NCI-H748 (cell line): ENCODE data around the gene PCDHGB4.
A peak's percentile ranks its signal among the peaks of the same experiment; 100 is the strongest.
"Not testable (repeated sequence)": the region's sequence is repeated elsewhere in the genome, so short reads cannot be mapped to it uniquely, and the experiment has no call there.

ENCODE experiments used
- DNase-seq: peaks from one replicate; lab custom pipeline; 2025; ENCODE audit not compliant: unreplicated experiment; lab: John Stamatoyannopoulos, UW

PCDHGB4 gene

GRCh38 chr5:141397756-141398551 lies 10.5 kb downstream of the PCDHGB4 start, which contains the start of gene PCDHGB5:
TSS of gene PCDHGB5 (plus strand) at chr5:141397947. CDS start at chr5:141398128, 181 bp downstream.
- DNase-seq: peak; percentile 79

GRCh38 chr5:141398608-141399007 lies 11.1 kb downstream of the PCDHGB4 start:
- DNase-seq: no peak

- no peak for DNase-seq
These were observed 12.2 kb downstream of the PCDHGB4 start for GRCh38 chr5:141399555-141400258.

GRCh38 chr5:141402553-141403243 lies 15.2 kb downstream of the PCDHGB4 start, which contains the start of gene PCDHGA9:
TSS of gene PCDHGA9 (plus strand) at chr5:141402778. CDS start at chr5:141402953, 175 bp downstream.
- no peak for DNase-seq

GRCh38 chr5:141403387-141403786 lies 15.9 kb downstream of the PCDHGB4 start:
- no peak for DNase-seq

GRCh38 chr5:141407790-141408505 lies 20.4 kb downstream of the PCDHGB4 start, which contains the start of gene PCDHGB6:
TSS of gene PCDHGB6 (plus strand) at chr5:141408021. CDS start at chr5:141408203, 182 bp downstream.
- not testable (repeated sequence) for DNase-seq

GRCh38 chr5:141409598-141410306 lies 22.3 kb downstream of the PCDHGB4 start:
- DNase-seq: no peak

DNA sequence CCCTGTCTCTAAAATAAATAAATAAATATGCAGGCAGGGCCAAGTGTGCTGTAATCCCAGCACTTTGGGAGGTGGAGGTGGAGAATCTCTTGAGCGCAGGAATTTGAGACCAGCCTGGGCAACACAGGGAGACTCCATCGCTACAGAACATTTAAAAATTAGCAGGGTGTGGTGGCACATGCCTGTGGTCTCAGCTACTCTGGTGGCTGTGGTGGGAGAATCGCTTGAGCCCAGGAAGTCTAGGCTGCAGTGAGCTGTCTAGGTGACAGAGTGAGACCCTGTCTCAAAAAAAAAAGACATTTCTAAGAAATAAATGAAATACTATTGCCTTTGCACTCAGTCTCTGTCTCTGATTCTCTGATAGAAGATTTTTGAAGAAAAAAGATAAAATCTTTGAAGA lies 24.1 kb downstream of the PCDHGB4 start:
- no peak for DNase-seq

DNA sequence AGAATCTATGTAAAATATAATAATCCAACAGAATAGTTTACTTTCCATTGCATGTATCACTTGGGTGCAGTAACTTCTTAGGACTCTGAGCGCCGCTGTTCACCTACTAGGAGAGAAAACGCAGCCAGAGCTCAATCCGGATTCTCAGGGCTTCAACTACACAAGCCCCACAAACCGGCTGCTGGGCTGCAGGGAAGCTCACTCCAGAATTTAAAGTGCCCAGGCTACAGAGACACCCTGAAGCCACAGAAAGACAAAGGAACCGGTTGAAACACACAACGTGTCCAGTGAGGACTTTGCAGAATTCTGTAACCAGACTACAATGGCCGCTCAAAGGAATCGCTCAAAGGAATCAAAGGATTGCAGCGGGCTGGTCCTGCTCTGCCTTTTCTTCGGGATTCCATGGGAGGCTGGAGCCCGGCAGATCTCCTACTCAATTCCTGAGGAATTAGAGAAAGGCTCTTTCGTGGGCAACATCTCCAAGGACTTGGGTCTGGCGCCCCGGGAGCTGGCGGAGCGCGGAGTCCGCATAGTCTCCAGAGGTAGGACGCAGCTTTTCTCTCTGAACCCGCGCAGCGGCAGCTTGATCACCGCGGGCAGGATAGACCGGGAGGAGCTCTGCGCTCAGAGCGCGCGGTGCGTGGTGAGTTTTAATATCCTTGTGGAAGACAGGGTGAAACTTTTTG lies 25.5 kb downstream of the PCDHGB4 start, which contains the start of gene PCDHGA10:
Gene PCDHGA10 (plus strand): TSS at position 134 of the 686 bp plus-strand sequence. CDS start 189 bp downstream, at position 323.
- peak; percentile 81 for DNase-seq

DNA sequence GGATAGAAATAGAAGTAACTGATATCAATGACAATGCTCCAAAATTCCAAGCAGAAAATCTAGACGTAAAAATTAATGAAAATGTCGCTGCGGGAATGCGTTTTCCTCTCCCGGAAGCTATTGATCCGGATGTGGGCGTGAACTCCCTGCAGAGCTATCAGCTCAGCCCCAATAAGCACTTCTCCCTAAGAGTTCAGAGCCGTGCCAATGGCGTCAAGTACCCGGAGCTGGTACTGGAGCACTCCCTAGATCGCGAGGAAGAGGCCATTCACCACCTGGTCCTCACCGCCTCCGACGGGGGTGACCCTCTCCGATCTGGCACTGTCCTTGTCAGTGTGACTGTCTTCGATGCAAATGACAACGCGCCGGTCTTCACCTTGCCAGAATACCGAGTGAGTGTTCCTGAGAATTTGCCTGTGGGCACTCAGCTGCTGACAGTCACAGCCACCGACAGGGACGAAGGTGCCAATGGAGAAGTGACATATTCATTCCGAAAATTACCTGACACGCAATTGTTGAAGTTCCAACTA lies 26.1 kb downstream of the PCDHGB4 start:
- peak; percentile 50 for DNase-seq

DNA sequence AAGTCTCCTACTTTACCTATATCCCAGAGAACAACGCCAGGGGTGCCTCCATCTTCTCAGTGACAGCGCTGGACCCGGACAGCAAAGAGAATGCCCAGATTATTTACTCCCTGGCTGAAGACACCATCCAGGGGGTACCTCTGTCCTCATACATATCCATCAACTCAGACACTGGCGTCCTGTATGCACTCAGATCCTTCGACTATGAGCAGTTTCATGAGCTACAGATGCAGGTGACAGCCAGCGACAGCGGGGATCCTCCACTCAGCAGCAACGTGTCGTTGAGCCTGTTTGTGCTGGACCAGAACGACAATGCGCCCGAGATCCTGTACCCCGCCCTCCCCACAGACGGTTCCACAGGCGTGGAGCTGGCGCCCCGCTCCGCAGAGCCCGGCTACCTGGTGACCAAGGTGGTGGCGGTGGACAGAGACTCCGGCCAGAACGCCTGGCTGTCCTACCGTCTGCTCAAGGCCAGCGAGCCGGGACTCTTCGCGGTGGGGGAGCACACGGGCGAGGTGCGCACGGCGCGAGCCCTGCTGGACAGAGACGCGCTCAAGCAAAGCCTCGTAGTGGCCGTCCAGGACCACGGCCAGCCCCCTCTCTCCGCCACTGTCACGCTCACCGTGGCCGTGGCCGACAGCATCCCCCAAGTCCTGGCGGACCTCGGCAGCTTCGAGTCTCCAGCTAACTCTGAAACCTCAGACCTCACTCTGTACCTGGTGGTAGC lies 27.2 kb downstream of the PCDHGB4 start:
- not testable (repeated sequence) for DNase-seq

DNA sequence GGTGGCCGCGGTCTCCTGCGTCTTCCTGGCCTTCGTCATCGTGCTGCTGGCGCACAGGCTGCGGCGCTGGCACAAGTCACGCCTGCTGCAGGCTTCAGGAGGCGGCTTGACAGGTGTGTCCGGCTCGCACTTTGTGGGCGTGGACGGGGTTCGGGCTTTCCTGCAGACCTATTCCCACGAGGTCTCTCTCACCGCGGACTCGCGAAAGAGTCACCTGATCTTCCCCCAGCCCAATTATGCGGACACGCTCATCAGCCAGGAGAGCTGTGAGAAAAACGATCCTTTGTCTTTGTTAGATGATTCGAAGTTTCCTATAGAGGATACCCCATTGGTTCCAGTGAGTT lies 27.7 kb downstream of the PCDHGB4 start:
- not testable (repeated sequence) for DNase-seq

- DNase-seq: not testable (repeated sequence)
These were observed 30.1 kb downstream of the PCDHGB4 start, which contains the start of gene PCDHGB7 for GRCh38 chr5:141417494-141418172. TSS of gene PCDHGB7 (plus strand) at chr5:141417677. CDS start at chr5:141417860, 183 bp downstream.

- no peak for DNase-seq
These were observed 31.8 kb downstream of the PCDHGB4 start for GRCh38 chr5:141419074-141419880.

DNA sequence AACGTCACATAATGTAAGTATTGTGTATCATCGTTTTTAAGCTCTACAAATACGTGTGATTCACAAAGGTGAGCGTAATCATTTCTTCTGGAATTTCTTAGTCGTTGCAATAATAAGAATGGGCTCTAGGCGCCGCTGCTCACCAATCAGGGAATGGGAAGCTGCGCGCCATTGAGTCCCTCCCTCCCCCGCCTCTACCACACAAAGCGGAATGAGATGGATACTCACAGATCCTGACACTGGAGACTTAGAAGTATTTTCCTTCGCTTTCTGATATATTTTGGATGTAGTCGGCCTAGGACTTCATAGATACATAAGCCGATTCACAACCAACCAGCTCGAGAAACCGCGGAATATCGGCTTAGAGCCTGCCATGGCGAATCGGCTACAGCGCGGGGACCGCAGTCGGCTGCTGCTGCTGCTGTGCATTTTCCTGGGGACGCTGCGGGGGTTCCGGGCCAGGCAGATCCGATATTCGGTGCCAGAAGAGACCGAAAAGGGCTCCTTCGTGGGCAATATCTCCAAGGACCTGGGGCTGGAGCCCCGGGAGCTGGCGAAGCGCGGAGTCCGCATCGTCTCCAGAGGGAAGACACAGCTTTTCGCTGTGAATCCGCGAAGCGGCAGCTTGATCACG lies 33.5 kb downstream of the PCDHGB4 start, which contains the start of gene PCDHGA11:
Gene PCDHGA11 (plus strand): TSS at position 197 of the 634 bp plus-strand sequence. CDS start 177 bp downstream, at position 374.
- no peak for DNase-seq

DNA sequence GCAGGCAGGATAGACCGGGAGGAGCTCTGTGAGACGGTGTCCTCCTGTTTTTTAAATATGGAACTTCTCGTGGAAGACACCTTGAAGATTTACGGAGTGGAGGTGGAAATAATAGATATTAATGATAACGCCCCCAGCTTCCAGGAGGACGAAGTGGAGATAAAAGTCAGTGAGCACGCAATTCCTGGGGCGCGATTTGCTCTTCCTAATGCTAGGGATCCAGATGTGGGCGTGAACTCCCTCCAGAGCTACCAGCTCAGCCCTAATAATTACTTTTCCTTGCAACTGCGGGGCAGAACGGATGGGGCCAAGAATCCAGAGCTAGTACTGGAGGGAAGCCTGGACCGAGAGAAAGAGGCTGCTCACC lies 34.0 kb downstream of the PCDHGB4 start:
- no peak for DNase-seq
